Ishikawa (cell line): Measurements from ENCODE around the gene NDUFS3.

ENCODE experiments used
- CEBPB ChIP-seq: IDR thresholded peaks from 2 replicates; pipeline ENCODE4 v1.6.1; 2012
- CREB1 ChIP-seq: IDR thresholded peaks from 2 replicates; pipeline ENCODE4 v1.6.1; 2012; ENCODE audit warnings: low read depth
- EGR1 ChIP-seq: IDR thresholded peaks from 2 replicates; pipeline ENCODE4 v1.6.1; 2012
- EP300 ChIP-seq: IDR thresholded peaks from 2 replicates; pipeline ENCODE4 v1.6.1; 2012; ENCODE audit warnings: borderline replicate concordance
- FOXM1 ChIP-seq: IDR thresholded peaks from 2 replicates; pipeline ENCODE4 v1.6.1; 2012; ENCODE audit warnings: low read depth, borderline replicate concordance
- MAX ChIP-seq: IDR thresholded peaks from 2 replicates; pipeline ENCODE4 v1.6.1; 2012
- NFIC ChIP-seq: IDR thresholded peaks from 2 replicates; pipeline ENCODE4 v1.6.1; 2012
- RAD21 ChIP-seq: IDR thresholded peaks from 2 replicates; pipeline ENCODE4 v1.6.1; 2012; ENCODE audit warnings: low read depth
- REST ChIP-seq: IDR thresholded peaks from 2 replicates; pipeline ENCODE4 v1.6.1; 2012; ENCODE audit warnings: low read depth, mild to moderate bottlenecking
- TAF1 ChIP-seq: IDR thresholded peaks from 2 replicates; pipeline ENCODE4 v1.6.1; 2012; ENCODE audit warnings: low read depth, mild to moderate bottlenecking
- TCF12 ChIP-seq: IDR thresholded peaks from 2 replicates; pipeline ENCODE4 v1.6.1; 2012; ENCODE audit warnings: low read depth
- TEAD4 ChIP-seq: IDR thresholded peaks from 2 replicates; pipeline ENCODE4 v1.6.1; 2012
- YY1 ChIP-seq: IDR thresholded peaks from 2 replicates; pipeline ENCODE4 v1.6.1; 2012; ENCODE audit warnings: low read depth
- ZBTB7A ChIP-seq: IDR thresholded peaks from 2 replicates; pipeline ENCODE4 v1.6.1; 2012; ENCODE audit warnings: low read depth
- TF ChIP-seq, protein P1 (sequence below): IDR thresholded peaks from 2 replicates; pipeline ENCODE4 v1.6.1; 2012

Gene NDUFS3

DNA sequence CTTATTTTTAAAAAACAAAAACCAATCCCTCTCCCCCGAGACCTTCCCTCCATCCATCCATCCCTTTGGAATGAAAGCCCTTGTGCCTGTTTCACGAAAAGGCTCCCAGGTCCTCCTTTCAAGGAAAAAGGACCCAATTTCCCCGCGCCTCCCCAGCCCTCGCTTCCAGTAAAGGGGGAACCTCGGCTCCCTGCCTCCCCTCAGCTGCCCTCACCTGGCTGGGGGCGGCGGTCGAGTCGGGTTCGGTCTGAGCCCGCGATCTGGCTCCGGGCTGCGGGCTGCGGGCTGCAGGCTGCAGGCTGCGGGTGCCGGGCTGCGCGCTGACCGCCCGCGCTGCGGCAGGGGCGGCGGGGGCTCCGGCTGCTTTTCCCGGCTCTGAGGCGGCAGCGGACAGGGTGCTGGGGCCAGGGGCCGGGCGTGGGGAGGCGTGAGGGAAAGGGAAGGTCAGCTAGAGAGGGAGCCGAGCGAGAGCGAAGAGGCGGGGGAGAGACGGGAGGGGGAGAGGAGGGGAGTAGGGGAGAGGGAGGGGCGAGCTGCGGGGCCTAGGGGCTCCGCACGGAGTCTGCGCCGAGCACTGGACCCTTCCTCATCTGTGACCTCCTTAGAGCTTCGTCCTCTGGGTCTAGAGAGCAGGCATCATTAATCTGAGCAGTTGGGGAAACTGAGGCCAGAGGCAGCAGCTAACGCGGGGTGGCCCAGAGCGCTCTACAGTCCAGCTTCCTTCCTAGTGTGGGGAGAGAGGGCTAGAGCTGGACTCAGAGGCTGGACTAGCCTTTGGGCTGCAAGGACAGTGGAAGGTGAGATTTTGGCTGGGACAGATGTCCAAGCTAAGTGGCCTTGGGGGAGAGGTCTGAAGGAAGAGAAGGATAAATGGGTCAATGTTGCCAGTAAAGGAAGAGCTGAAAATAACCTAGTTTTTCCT lies 15.3 kb downstream of the NDUFS3 start, which contains the start of gene C1QTNF4:
Gene C1QTNF4 (minus strand): TSS at position 478 of the 922 bp plus-strand sequence. CDS start 3,601 bp downstream, outside the sequence.
- no peak for TF ChIP-seq REST
- no peak for TF ChIP-seq EP300
- TF ChIP-seq NFIC, result no peak
- TF ChIP-seq FOXM1, result no peak
- TF ChIP-seq CREB1, result no peak
- TF ChIP-seq ZBTB7A, result no peak
- TF ChIP-seq TAF1, result no peak
- TF ChIP-seq TEAD4, result no peak
- no peak for TF ChIP-seq CEBPB
- no peak for TF ChIP-seq RAD21
- no peak for TF ChIP-seq TCF12

- no peak for TF ChIP-seq MAX
- no peak for TF ChIP-seq EGR1
- no peak for TF ChIP-seq FOXM1
- no peak for TF ChIP-seq NFIC
- no peak for TF ChIP-seq YY1
- no peak for TF ChIP-seq REST
- TF ChIP-seq, protein P1, sequence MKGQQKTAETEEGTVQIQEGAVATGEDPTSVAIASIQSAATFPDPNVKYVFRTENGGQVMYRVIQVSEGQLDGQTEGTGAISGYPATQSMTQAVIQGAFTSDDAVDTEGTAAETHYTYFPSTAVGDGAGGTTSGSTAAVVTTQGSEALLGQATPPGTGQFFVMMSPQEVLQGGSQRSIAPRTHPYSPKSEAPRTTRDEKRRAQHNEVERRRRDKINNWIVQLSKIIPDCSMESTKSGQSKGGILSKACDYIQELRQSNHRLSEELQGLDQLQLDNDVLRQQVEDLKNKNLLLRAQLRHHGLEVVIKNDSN, result no peak
- TF ChIP-seq CEBPB, result no peak
- TF ChIP-seq RAD21, result no peak
- no peak for TF ChIP-seq TAF1
- TF ChIP-seq CREB1, result no peak
- no peak for TF ChIP-seq TCF12
- TF ChIP-seq EP300, result no peak
- no peak for TF ChIP-seq TEAD4
- no peak for TF ChIP-seq ZBTB7A
Measured at GRCh38 chr11:47595029-47595428, 16.2 kb downstream of the NDUFS3 start.

DNA sequence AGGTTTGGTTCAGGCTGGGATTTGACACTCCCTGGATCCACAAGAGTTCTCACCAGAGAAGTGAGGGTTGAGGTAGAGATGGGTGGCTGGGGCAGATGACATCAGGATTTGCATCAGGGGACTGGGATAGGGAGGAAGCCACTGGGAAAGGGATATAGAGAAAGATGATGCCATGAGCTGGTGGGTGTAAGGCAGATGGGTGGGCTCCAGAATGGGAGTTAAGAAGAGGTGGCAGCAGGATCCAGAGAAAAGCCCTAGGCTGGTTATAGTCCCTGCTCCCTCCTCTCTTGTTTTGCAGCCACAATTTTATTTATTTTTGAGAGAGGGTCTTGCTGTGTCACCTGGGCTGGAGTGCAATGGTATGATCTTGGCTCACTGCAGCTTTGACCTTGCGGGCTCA lies 17.1 kb downstream of the NDUFS3 start:
- TF ChIP-seq TEAD4, result no peak
- no peak for TF ChIP-seq FOXM1
- no peak for TF ChIP-seq REST
- no peak for TF ChIP-seq NFIC
- TF ChIP-seq TCF12, result no peak
- TF ChIP-seq CEBPB, result no peak
- no peak for TF ChIP-seq MAX
- TF ChIP-seq RAD21, result no peak
- no peak for TF ChIP-seq EP300
- TF ChIP-seq YY1, result no peak

DNA sequence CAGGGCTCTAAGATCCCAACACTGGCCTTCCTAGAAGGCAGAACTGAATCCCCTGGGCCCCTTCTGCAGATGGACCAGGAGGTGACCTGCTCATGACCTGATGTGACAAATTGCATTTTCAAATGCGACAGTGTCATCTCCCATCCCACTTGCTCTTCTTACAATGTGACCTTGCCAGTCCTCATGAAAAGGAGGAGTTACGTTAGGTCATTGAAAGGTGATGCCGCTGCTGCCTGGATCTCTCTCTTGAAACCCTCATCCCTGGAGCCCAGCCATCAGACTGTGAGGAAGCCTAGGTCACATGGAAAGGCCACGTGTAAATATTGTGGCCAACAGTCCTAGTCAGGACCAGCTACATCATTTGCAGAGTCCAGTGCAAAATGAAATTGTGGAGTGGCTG lies 21.0 kb downstream of the NDUFS3 start:
- no peak for TF ChIP-seq TCF12
- TF ChIP-seq RAD21, result no peak
- no peak for TF ChIP-seq TEAD4
- TF ChIP-seq, protein P1, result no peak
- TF ChIP-seq YY1, result no peak
- TF ChIP-seq EP300, result no peak
- no peak for TF ChIP-seq CREB1
- no peak for TF ChIP-seq EGR1
- no peak for TF ChIP-seq MAX
- no peak for TF ChIP-seq REST
